UCSD-AML1 (cell line): ENCODE data around the gene ZNF628.
"Not testable (repeated sequence)": the region's sequence is repeated elsewhere in the genome, so short reads cannot be mapped to it uniquely, and the experiment has no call there.

Experiments used
- DNase-seq: peaks from one replicate; lab custom pipeline; 2025; ENCODE audit not compliant: unreplicated experiment; lab: John Stamatoyannopoulos, UW

Gene ZNF628

GRCh38 chr19:55495646-55496349, 19.4 kb downstream of the ZNF628 start:
- DNase-seq: no peak

GRCh38 chr19:55496820-55497219, 20.4 kb downstream of the ZNF628 start:
- DNase-seq: not testable (repeated sequence)

DNA sequence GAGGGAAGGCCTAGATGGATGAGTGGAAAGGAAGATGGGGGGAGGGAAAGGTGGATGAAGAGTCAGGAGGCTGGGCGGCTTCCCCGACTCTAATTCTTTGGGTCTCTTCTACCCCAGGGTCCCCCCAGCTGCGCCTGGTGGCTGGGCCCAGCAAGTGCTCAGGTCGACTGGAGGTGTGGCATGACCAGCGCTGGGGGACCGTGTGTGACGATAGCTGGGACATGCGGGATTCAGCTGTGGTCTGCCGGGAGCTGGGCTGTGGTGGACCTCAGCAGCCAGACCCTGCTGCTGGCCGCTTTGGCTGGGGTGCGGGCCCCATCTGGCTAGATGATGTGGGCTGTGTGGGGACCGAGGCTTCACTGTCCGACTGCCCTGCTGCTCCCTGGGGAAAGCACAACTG, 21.3 kb downstream of the ZNF628 start:
- DNase-seq: no peak

DNA sequence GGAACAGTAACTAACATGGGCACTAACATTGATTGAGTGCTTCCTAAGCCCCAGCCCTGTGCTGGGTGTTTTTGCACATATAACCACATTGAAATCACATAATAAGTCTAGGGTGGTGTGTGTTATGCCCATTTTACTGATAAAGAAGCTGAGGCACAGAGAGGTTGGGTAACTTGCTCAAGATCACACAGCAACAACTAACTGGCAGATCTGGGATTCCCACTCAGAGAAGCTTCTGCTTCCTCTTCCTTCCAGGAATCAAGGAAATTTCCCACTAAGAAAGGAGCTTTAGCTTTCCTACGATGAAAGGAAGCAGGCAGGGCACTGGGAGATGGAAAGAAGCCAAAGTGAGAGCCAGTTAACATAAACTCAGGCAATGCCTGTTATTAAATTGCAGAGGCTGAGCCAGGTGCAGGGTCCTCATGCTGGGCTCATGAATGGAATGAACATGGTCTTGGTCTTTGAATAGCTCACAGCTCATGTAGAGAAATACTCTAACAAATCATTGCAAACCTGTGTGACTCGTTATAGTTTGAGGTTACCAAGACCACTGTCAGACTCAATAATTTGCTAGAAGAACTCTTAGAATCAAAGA, 21.9 kb downstream of the ZNF628 start:
- DNase-seq: no peak

DNA sequence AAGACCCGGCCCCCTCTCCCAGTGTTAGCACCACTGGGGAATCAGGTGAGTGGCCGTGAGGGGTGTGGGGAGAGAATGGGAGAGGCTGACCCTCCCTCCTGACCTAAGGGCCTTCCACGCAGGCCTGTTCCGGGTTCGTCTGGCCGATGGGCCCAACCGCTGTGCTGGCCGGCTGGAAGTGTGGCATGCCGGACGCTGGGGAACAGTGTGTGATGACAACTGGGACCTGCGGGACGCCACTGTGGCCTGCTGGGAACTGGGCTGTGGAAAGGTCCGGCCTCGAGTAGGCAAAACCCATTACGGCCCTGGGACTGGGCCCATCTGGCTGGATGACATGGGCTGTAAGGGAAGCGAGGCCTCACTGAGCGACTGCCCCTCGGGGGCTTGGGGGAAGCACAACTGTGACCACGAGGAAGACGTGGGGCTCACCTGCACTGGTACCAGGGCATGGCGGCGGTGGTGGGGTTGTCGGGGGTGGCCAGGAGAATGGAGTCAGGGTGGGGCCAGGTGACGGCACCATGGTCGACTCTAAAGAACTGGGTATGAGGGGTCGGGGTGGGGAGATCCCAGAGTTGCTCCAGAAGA, 24.0 kb downstream of the ZNF628 start:
- DNase-seq: no peak

- no peak for DNase-seq
Observed at GRCh38 chr19:55502197-55502952, 26.0 kb downstream of the ZNF628 start.

DNA sequence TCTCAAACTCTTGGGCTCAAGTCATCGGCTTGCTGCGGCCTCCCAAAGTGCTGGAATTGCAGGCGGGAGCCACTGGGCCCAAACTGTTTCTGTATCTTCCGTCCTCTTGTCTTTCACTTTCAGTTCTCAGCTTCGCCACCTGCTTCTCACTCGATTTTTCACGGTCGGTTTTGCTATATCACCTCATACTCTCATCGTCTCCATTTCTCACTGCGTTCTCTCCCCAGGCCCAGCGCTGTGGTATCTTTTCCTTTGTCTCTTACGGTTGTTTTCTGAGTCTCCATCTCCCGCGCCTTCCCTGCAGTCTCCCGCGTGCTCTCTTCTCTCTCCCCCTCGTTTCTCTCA, 26.7 kb downstream of the ZNF628 start:
- DNase-seq: no peak

- peak; percentile 94 for DNase-seq
Observed at GRCh38 chr19:55503502-55504251, 27.3 kb downstream of the ZNF628 start.

DNA sequence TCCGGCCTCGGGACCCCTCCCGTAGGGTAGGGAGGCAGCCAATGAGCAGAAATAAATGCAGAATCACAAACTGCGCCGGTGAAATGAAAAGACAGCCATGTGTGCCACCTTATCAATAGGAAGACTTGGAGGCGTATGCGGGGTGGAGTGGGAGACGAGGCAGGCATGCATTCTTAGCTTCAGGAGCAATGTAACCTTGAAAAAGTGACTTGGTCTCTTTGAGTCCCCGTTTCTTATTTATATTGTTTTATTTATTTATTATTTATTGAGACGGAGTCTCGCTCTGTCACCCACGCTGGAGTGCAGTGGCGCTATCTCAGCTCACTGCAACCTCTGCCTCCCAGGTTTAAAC, 27.8 kb downstream of the ZNF628 start:
- DNase-seq: no peak

- DNase-seq: no peak
Observed at GRCh38 chr19:55504981-55505380, 28.6 kb downstream of the ZNF628 start.

DNA sequence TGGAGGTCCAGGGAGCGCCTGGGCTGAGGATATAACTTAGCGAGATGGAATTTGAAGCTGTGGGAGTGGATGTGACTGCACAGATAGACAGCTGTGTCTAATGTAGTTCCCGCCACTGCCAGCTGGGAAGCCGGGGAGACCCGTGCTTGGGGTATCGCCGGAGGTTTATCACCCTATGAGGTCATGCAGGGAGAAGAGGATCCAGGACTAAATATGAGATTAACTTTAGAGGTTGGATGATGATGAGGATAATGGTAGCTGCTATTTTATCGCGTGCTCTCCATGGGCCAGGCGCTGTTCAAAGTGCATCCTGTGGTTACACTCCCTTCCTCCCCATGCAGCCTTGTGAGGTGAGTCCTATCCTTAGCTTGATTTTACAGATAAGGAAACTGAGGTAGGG, 31.7 kb downstream of the ZNF628 start:
- DNase-seq: no peak

- DNase-seq: peak; percentile 91
Observed at GRCh38 chr19:55516878-55517620, 40.6 kb downstream of the ZNF628 start.

DNA sequence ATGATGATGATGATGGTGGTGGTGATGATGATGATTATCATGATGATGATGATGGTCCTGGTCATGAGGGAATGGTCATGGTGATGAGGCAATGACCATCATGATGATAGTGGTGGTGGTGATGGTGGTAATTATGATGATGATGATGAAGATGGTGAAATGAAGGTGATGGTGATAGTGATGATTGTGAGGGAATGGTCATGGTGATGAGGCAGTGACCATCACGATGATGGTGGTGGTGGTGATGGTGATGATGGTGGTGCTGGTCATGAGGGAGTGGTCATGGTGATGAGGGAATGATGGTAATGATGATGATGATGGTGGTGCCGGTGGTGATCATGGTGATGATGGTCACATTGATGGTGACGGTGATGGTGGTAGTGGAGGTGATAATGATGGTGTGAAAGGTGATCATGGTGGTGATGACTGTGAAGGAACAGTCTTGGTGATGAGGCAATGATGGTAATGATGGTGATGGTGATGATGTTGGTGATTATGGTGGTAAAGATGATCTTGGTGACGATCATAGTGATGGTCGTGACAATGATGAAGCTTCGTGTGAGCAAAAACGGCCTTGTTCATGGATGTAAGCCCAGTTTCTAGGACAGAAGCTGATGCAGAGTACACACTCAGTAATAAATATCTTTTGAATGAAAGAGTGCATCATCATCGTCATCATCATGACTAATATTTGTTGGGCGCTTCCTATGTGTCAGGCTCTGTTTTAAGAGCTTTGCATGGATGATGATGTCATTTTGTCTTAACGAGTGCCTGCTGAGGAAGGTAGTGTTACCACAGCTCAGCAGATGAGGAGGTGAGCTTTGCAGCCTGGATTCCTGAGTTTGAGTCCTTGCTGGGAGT, 43.3 kb downstream of the ZNF628 start:
- no peak for DNase-seq

- no peak for DNase-seq
Observed at GRCh38 chr19:55520691-55521292, 44.4 kb downstream of the ZNF628 start.

DNA sequence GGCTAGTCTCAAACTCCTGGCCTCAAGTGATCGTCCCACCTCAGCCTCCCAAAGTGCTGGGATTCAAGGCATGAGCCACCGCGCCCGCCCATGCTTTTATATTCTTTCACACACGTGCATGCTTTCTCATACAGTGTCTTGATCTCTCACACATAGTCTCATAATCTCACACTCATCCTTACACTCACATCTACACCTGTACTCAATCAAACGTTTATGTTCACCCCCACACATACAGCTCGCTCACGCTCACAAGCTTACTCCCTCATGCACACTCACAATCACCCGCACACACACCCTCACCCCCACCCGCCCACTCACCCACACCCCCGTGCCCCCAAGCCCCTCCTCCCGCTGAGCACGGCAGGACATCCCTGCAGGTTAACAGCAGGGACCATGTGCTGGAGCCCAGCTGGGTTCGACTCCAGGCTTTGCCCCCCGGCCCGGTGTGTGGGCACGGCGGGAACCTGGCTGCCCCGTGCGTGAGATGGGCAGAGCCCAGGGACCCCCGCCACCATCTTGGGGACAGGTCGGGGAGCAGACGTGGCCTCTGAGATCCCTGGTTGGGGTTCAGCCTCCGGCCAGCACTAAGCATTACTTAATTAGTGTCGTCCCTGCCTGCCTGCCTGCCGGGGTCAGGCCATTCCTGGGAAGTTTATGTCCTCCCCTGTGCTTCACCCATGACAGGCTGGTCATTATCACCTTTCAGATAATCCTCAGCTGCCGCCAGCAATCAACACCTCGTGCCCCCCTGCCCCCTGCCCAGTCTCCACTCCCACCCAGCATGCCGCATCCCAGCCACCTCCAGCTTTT, 49.1 kb downstream of the ZNF628 start:
- DNase-seq: no peak

GRCh38 chr19:55526216-55527196, 50.1 kb downstream of the ZNF628 start:
- peak; percentile 41 for DNase-seq
